Fibroblast of lung (primary cell): ENCODE measurements around the gene LLCFC1. TPM values are rescaled to one million over a fixed set of nuclear protein-coding genes. Genes with fewer than 3 reads are reported as not detected.

Source experiments
- DNase-seq, 2 donors: peaks; one replicate each; pipeline versions ENCODE4 v3.0.0 to v3.0.0-alpha.2; 2010; ENCODE audit warnings: low read depth in 2 of 2
- H2AFZ ChIP-seq: 2 replicates; pipeline ENCODE4 v1.5.1; 2012; ENCODE audit warnings: low read length, control low read depth, inconsistent platforms
- H3K27ac ChIP-seq: 2 replicates; pipeline ENCODE4 v1.5.1; 2011; ENCODE audit warnings: low read length, control low read depth; ENCODE audit not compliant: insufficient read depth
- H3K27me3 ChIP-seq: 2 replicates; pipeline ENCODE4 v1.5.1; 2011; ENCODE audit warnings: mild to moderate bottlenecking, low read length; ENCODE audit not compliant: control insufficient read depth, insufficient read depth
- H3K36me3 ChIP-seq: 2 replicates; pipeline ENCODE4 v1.5.1; 2011; ENCODE audit warnings: low read length; ENCODE audit not compliant: control insufficient read depth, insufficient read depth
- H3K4me1 ChIP-seq: 2 replicates; pipeline ENCODE4 v1.5.1; 2011; ENCODE audit warnings: low read length; ENCODE audit not compliant: control insufficient read depth, insufficient read depth; ENCODE audit errors: extremely low read depth
- H3K4me2 ChIP-seq: 2 replicates; pipeline ENCODE4 v1.5.1; 2011; ENCODE audit warnings: low read length, control low read depth; ENCODE audit not compliant: insufficient read depth; ENCODE audit errors: extremely low read depth
- H3K4me3 ChIP-seq, 4 experiments: fragments of 200-600 bp in 1 of 4; sonication (generic) in 1 of 4; replicated peaks in 1 of 4; 2 replicates each; pipeline ENCODE4 v1.5.1; 2011 to 2016; ENCODE audit warnings: low read length in 4 of 4, low read depth in 3 of 4, mild to moderate bottlenecking in 3 of 4, control low read depth in 2 of 4, inconsistent platforms in 1 of 4, mixed read lengths in 1 of 4; ENCODE audit not compliant: insufficient read depth in 1 of 4; ENCODE audit errors: control extremely low read depth in 1 of 4
- H3K79me2 ChIP-seq: 2 replicates; pipeline ENCODE4 v1.5.1; 2012; ENCODE audit warnings: mild to moderate bottlenecking, low read length, inconsistent platforms; ENCODE audit not compliant: control insufficient read depth, insufficient read depth
- H3K9ac ChIP-seq: 2 replicates; pipeline ENCODE4 v1.5.1; 2011; ENCODE audit warnings: mild to moderate bottlenecking, low read length, control low read depth; ENCODE audit not compliant: insufficient read depth
- H3K9me3 ChIP-seq: 2 replicates; pipeline ENCODE4 v1.5.1; 2012; ENCODE audit warnings: low read depth, low read length; ENCODE audit not compliant: control insufficient read depth, insufficient read depth
- H4K20me1 ChIP-seq: 2 replicates; pipeline ENCODE4 v1.5.1; 2011; ENCODE audit warnings: low read length; ENCODE audit not compliant: control insufficient read depth, insufficient read depth; ENCODE audit errors: extremely low read depth
- EZH2 ChIP-seq: IDR thresholded peaks from 2 replicates; pipeline ENCODE4 v1.5.1; 2012; ENCODE audit warnings: low read length, control low read depth, mild to moderate bottlenecking; ENCODE audit errors: missing control alignments
- polyA plus RNA-seq, 2 donors: library from polyadenylated mRNA; depleted of rRNA in 1 of 2; stranded (reverse) in 1 of 2; unstranded in 1 of 2; fragments of >200 nt; gene quantifications; 2 replicates each; pipeline ENCODE4 v1.2.1, GENCODE V29; 2011 to 2012; ENCODE audit warnings: missing spikeins in 1 of 2
- total RNA-seq: library from RNA; depleted of rRNA; stranded (reverse); fragments of >200 nt; gene quantifications from 2 replicates; pipeline ENCODE4 v1.2.1, GENCODE V29; 2014
- TF ChIP-seq, protein P1 (sequence below), 2 donors: IDR thresholded peaks in 1 of 2; conservative IDR thresholded peaks in 1 of 2; 1 replicate in 1 of 2; 2 replicates in 1 of 2; pipeline ENCODE4 v1.5.1; 2011 to 2012; ENCODE audit warnings: low read length in 2 of 2, control low read depth in 1 of 2, inconsistent platforms in 1 of 2, low read depth in 1 of 2, mild to moderate bottlenecking in 1 of 2

Gene LLCFC1
- total and polyA plus RNA-seq, 2 donors (not counting 1 experiment from before 2014, with no cell fraction given) = not detected

DNA sequence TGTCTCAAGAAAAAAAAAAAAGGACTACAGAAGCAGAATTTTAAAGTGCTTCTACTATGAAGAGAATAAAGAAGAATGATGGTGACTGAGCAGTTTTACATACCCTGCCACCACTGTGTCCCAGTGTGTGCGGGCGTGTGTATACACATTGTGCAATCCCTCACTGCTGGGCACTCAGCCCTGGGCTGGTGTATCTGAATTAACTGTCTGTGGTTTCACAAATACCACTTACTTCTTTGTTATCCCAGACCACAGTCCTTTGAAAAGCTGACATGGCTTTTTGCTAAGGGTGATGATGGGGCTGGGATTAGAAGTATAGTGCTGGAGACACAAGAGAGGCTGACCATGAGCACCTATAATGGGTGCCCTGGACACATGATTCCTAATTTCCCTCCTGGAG, 32.6 kb upstream of the LLCFC1 start:
- no peaks in the 10 kb centered on the region for H3K9me3 ChIP-seq
- no peak overlapping the region for H3K9ac ChIP-seq
- H3K4me2 ChIP-seq = no peak overlapping the region
- no peak overlapping the region for H3K27ac ChIP-seq
- no peaks in the 10 kb centered on the region for H3K27me3 ChIP-seq
- TF ChIP-seq EZH2 = no peak
- TF ChIP-seq, protein P1, sequence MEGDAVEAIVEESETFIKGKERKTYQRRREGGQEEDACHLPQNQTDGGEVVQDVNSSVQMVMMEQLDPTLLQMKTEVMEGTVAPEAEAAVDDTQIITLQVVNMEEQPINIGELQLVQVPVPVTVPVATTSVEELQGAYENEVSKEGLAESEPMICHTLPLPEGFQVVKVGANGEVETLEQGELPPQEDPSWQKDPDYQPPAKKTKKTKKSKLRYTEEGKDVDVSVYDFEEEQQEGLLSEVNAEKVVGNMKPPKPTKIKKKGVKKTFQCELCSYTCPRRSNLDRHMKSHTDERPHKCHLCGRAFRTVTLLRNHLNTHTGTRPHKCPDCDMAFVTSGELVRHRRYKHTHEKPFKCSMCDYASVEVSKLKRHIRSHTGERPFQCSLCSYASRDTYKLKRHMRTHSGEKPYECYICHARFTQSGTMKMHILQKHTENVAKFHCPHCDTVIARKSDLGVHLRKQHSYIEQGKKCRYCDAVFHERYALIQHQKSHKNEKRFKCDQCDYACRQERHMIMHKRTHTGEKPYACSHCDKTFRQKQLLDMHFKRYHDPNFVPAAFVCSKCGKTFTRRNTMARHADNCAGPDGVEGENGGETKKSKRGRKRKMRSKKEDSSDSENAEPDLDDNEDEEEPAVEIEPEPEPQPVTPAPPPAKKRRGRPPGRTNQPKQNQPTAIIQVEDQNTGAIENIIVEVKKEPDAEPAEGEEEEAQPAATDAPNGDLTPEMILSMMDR (conservative IDR thresholded peaks at IDR 0.05 in 1 of 2, IDR thresholded peaks at IDR 0.05 in 1 of 2; ENCODE audit: low read depth in 1 of 2, low read length in 2 of 2) = no peak
- no peak overlapping the region for H3K4me3 ChIP-seq
- H3K4me1 ChIP-seq = no peaks in the 10 kb centered on the region
- H2AFZ ChIP-seq = no peak overlapping the region
- H3K79me2 ChIP-seq = no peaks in the 10 kb centered on the region
- H4K20me1 ChIP-seq = no peaks in the 10 kb centered on the region
- H3K36me3 ChIP-seq = no peaks in the 10 kb centered on the region
- DNase-seq = no peak

DNA sequence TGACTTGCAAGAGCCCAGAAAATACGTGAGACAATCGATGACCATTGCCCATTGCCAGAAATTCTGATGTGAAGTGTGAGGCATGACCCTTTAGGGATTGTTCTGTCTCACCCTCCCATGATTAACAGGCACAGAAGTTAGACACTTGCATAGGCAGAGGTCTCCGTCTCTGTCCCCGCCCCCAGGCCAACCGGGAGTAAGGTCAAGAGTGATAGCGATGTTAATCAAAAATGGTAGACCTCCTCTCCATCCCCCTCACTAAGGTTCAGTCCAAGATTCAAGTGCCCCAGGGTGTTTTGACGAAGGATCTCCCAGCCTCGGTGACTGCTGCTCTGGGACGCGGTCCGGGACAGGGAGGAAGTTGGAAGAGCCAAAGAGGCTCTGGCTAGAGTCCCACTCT, 31.0 kb upstream of the LLCFC1 start:
- no peak overlapping the region for H3K27ac ChIP-seq
- H3K27me3 ChIP-seq = no peaks in the 10 kb centered on the region
- no peak overlapping the region for H3K4me2 ChIP-seq
- H3K9me3 ChIP-seq = no peaks in the 10 kb centered on the region
- TF ChIP-seq, protein P1 (conservative IDR thresholded peaks at IDR 0.05 in 1 of 2, IDR thresholded peaks at IDR 0.05 in 1 of 2; ENCODE audit: low read depth in 1 of 2, low read length in 2 of 2) = no peak
- no peak for TF ChIP-seq EZH2
- H2AFZ ChIP-seq = no peak overlapping the region
- no peak overlapping the region for H3K4me3 ChIP-seq
- H3K79me2 ChIP-seq = no peaks in the 10 kb centered on the region
- H3K4me1 ChIP-seq = no peaks in the 10 kb centered on the region
- H4K20me1 ChIP-seq = no peaks in the 10 kb centered on the region
- no peak for DNase-seq
- H3K9ac ChIP-seq = no peak overlapping the region
- no peaks in the 10 kb centered on the region for H3K36me3 ChIP-seq

DNA sequence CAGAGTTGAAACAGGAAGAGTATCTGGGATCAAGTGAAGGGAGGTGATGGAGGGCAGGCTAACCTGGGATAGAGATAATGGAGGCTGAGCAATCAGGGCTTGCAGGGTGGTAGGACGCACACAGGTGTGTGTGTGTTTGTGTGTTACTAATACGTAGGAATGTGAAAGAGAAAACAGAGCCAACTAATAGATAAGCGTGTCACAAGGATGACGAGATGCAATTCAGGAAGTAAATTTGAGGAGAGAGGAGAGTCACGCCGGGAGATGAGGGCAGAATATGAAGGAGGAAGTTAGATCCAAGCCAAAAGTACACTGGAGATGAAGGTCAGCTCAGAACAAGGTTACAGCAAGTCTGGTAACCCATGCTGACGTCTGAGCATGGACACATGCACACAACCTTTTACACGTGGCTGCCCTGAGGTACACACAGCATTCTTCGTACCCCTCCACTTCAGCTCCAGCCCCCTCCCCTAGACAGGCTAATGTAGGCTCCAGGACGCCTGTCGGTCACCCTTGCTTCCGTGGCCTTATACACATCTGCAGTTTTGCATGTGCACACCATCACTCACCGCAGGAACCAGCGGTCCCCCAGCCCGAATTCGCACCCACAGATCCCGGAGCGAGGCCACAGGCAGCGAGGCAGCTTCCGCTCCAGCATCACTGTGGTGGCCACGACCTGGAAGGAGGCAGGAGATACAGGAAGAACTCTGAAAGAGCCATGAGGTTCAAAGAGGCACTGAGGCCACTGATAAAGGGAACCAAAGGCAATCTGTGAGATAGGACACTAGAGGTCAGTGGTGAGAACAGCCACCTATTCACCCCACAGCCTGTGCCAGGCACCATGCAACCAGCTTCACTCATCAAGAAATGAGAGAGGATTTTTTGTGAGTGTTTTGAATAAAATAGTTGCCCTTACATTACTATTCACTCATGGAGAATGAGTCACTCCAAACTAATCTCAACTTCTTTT, 30.1 kb upstream of the LLCFC1 start:
- Histone ChIP-seq H3K9me3 (no peaks in the 10 kb centered on the region), H3K4me3 (no peak overlapping the region), H3K36me3 (no peaks in the 10 kb centered on the region), H3K79me2 (no peaks in the 10 kb centered on the region), H3K27ac (no peak overlapping the region), H3K9ac (no peak overlapping the region), H4K20me1 (no peaks in the 10 kb centered on the region), H3K4me2 (no peak overlapping the region), H3K4me1 (no peaks in the 10 kb centered on the region), H3K27me3 (no peaks in the 10 kb centered on the region), H2AFZ (no peak overlapping the region)
- DNase-seq = no peak
- TF ChIP-seq, protein P1 (conservative IDR thresholded peaks at IDR 0.05 in 1 of 2, IDR thresholded peaks at IDR 0.05 in 1 of 2; ENCODE audit: low read depth in 1 of 2, low read length in 2 of 2) = no peak
- TF ChIP-seq EZH2 = no peak
